Nephron (organoid): ENCODE results near the gene OR1I1.

Experiments used
- H3K27ac Mint-ChIP-seq, 3 experiments: 2 replicates each; pipeline ENCODE4 v1.8.0; 2020; ENCODE audit warnings: mixed read lengths in 3 of 3, mild to moderate bottlenecking in 2 of 3, moderate library complexity in 1 of 3
- H3K27me3 Mint-ChIP-seq: 2 replicates; pipeline ENCODE4 v1.8.0; 2021; ENCODE audit warnings: low read depth, mild to moderate bottlenecking, moderate library complexity, mixed read lengths
- H3K36me3 Mint-ChIP-seq: 2 replicates; pipeline ENCODE4 v1.8.0; 2020; ENCODE audit warnings: low read depth, mixed read lengths
- H3K4me1 Mint-ChIP-seq: 2 replicates; pipeline ENCODE4 v1.8.0; 2020; ENCODE audit warnings: mixed read lengths
- H3K4me3 Mint-ChIP-seq, 3 experiments: 2 replicates each; pipeline ENCODE4 v1.8.0; 2020; ENCODE audit warnings: mild to moderate bottlenecking in 3 of 3, mixed read lengths in 3 of 3, moderate library complexity in 2 of 3
- H3K9me3 Mint-ChIP-seq: 2 replicates; pipeline ENCODE4 v1.8.0; 2020; ENCODE audit warnings: mixed read lengths
- TF ChIP-seq, protein P1 (sequence below), 3 experiments: fragments of 200-600 bp; sonication (generic); IDR thresholded peaks; one replicate each; pipeline ENCODE4 v1.5.0; 2021; ENCODE audit warnings: antibody characterized with exemption in 3 of 3; ENCODE audit not compliant: unreplicated experiment in 3 of 3

The OR1I1 gene

DNA sequence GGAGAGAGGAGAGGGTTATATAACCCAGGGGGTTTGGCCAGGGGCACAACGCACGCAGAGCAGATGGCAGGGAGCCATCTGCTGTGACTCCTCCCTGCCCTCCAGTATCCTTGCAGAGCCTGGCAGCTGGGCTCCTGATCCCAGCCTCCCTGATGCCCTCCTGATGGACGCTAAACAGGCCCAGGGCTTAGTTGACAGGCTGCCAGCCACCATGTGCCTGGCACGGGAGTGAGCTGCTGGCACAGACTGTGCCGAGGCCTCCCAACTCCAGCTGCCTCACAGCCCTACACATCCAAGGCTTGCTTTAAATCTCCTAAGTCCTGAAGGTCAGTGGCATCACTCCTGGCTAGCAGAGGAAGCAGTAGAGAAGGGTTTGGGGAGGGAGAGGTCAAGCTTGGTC lies 41.9 kb downstream of the OR1I1 start:
- peaks cover 32% of the 10 kb centered on the region for H3K36me3 Mint-ChIP-seq
- TF ChIP-seq, protein P1, sequence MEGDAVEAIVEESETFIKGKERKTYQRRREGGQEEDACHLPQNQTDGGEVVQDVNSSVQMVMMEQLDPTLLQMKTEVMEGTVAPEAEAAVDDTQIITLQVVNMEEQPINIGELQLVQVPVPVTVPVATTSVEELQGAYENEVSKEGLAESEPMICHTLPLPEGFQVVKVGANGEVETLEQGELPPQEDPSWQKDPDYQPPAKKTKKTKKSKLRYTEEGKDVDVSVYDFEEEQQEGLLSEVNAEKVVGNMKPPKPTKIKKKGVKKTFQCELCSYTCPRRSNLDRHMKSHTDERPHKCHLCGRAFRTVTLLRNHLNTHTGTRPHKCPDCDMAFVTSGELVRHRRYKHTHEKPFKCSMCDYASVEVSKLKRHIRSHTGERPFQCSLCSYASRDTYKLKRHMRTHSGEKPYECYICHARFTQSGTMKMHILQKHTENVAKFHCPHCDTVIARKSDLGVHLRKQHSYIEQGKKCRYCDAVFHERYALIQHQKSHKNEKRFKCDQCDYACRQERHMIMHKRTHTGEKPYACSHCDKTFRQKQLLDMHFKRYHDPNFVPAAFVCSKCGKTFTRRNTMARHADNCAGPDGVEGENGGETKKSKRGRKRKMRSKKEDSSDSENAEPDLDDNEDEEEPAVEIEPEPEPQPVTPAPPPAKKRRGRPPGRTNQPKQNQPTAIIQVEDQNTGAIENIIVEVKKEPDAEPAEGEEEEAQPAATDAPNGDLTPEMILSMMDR (IDR thresholded peaks at IDR 0.05; ENCODE audit: unreplicated experiment in 3 of 3): no peak
- H3K27ac Mint-ChIP-seq: peak overlapping the region; percentile 89 to 97 (median 94)
- peak overlapping the region; percentile 95 to 97 (median 97) for H3K4me3 Mint-ChIP-seq
- peaks cover 18% of the 10 kb centered on the region for H3K4me1 Mint-ChIP-seq
- no peaks in the 10 kb centered on the region for H3K27me3 Mint-ChIP-seq
- H3K9me3 Mint-ChIP-seq: no peaks in the 10 kb centered on the region

DNA sequence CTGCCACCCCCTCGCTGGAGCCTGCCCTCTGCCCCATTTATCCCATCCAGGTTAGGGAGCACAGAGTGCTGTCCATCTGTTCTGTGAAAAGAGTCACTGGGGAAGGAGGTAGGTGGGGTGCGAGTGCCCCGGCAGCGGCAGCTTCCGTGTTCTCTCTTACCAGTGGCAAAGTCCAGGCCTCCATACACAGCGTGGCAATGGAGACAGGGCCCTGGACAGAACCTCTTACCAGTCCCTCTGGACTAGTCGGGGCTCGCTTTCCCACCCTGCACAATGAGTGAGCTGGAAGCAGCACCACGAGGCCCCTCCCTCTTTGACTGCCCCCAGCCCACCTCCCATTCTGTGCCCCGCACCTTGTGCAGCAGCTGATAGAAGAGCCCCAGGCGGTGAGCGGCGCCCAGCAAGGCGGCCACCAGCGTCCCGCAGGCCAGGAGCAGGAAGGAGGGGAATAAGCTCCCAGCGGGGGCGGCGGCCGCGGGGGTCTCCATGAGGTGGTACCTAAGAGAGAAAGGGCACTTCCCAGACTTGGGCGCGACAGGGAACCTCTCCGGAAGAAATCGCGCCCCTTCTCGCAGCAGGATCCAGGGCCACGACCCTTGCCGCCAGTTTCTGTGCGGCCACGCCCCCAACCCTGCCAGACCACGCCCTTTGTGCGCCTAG lies 42.7 kb downstream of the OR1I1 start:
- H3K4me1 Mint-ChIP-seq: peaks cover 18% of the 10 kb centered on the region

DNA sequence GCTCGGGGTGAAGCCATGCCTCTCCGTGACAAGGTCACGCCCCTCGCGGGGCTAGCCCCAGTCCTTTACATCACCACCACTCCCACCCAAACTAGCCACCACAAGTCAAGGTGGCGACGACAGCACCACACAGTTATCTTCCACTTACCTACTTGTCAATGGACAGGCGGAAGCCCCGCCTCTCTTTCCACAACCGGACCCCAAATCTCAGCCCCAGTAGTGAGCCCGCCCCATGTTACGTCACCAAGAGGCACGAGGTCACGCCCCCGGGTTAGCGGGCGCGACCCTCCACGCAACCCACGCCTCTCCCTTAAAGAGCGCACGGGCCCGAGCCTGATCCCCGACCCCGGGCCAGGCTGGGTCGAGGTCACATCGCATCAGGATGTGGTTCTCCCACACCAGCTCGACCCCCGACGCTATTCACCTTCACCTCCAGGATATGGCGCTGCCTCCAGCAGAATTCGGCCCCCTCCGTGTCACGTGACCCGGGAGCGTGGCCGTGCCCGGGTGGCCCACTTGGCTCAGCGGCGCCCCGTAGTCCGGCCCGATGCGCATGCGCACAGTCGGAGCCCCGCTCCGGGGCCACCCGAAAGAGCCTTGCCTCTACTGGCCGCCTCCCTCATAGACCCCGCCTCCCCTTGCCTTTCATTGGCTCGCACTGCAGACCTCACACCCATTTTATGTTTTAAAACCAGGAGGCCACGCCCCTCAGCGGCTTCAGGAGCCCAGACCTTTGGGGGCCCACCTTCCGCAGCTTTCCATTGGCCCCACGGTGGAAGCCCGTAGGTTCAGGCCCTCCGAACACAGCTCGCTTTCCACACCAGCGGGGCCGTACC lies 43.4 kb downstream of the OR1I1 start:
- Mint-ChIP-seq H3K9me3 (no peaks in the 10 kb centered on the region), H3K36me3 (peaks cover 20% of the 10 kb centered on the region), H3K27me3 (no peaks in the 10 kb centered on the region), H3K4me1 (peaks cover 18% of the 10 kb centered on the region), H3K27ac (peak overlapping the region; percentile 89 to 97 (median 94)), H3K4me3 (peak overlapping the region; percentile 95 to 97 (median 97))
- TF ChIP-seq, protein P1 (IDR thresholded peaks at IDR 0.05; ENCODE audit: unreplicated experiment in 3 of 3): no peak

More for the DNA sequence above, 42.7 kb downstream of the OR1I1 start:
- Mint-ChIP-seq H3K9me3 (no peaks in the 10 kb centered on the region), H3K36me3 (peaks cover 27% of the 10 kb centered on the region), H3K27me3 (no peaks in the 10 kb centered on the region), H3K4me3 (peak overlapping the region; percentile 95 to 97 (median 97)), H3K27ac (peak overlapping the region; percentile 89 to 97 (median 94))
- TF ChIP-seq, protein P1 (IDR thresholded peaks at IDR 0.05; ENCODE audit: unreplicated experiment in 3 of 3): no peak

DNA sequence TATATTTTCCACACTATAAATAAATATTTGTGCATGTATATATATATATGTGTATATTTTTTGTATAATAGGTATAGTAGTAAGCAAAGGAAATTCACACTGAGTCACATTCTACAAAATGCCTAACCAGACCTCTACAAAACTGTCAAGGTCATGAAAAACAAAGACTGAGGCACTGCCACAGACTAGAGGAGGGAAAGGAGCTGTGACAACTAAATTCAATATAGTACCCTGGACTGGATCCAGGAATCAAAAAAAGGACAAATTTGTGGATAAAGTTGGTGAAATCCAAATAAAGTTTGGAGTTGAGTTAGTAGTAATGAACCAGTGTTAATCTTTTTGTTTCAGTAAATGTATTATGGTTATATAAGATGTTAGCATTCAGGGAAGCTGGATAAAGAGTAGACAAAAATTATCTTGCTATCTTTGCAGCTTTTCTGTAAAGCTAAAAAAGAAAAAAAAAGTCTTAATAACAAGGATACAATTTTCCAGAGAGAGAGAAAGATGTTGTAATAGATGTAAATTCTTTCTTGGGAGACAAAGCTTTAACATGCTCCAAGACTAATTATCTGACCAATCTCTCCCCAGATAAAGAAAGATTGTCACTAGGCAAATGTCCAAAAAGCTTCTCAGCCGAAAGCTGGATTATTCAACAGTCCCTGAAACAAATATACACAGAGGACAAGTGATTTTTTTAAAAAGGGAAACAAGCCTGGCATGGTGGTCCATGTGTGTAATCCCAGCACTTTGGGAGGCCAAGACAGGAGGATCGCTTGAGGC lies 44.3 kb downstream of the OR1I1 start:
- Mint-ChIP-seq H3K4me3 (peak overlapping the region in 1 of 3 experiments; percentile 44), H3K27me3 (no peaks in the 10 kb centered on the region), H3K36me3 (peaks cover 11% of the 10 kb centered on the region), H3K9me3 (no peaks in the 10 kb centered on the region), H3K27ac (peak overlapping the region; percentile 89 to 97 (median 94)), H3K4me1 (peaks cover 18% of the 10 kb centered on the region)
- TF ChIP-seq, protein P1 (IDR thresholded peaks at IDR 0.05; ENCODE audit: unreplicated experiment in 3 of 3): no peak

DNA sequence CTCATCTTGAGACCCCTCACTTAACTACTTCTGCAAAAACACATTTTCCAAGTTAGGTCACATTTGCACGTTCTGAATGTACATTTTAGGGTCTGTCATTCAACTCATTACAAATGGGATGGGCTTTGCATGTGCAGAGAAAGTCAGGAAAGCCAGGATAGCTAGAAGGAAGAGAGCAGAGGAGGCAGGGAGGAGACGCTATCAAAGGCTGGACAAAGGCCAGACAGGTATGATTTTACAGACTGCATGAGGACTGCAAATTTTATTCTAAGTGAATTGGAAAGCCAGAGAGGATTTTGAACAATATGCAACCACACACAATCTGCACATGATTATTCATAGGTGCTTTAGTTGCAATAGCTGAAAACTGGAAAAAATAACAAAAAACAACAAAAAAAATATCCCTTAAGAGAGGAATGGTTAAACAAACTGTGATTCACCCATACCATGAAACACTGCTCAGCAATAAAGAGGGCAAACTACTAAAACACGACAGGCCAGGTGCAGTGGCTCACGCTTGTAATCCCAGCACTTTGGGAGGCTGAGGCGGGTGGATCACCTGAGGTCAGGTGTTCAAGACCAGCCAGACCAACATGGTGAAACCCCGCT lies 46.3 kb downstream of the OR1I1 start:
- Mint-ChIP-seq H3K4me1 (peaks cover 18% of the 10 kb centered on the region), H3K27me3 (no peaks in the 10 kb centered on the region), H3K27ac (peak overlapping the region in 1 of 3 experiments; percentile 14), H3K9me3 (no peaks in the 10 kb centered on the region), H3K4me3 (no peak overlapping the region), H3K36me3 (peaks cover under 1% of the 10 kb centered on the region)
- TF ChIP-seq, protein P1 (IDR thresholded peaks at IDR 0.05; ENCODE audit: unreplicated experiment in 3 of 3): no peak
